Lower leg skin (tissue), 4 donors: ENCODE results near the gene DTD2. TPM values are rescaled to one million over a fixed set of nuclear protein-coding genes. Genes with fewer than 3 reads are reported as not detected.

ENCODE experiments used
- DNase-seq, 2 donors: peaks; one replicate each; pipeline ENCODE4 v3.0.0-alpha.2; 2019; ENCODE audit warnings: low spot score in 2 of 2
- H3K4me3 ChIP-seq: fragments of 200-600 bp; sonication (generic); 2 replicates; pipeline ENCODE4 v1.5.1; 2017; ENCODE audit warnings: mild to moderate bottlenecking, low read depth; ENCODE audit not compliant: poor library complexity, severe bottlenecking
- CTCF ChIP-seq, 3 donors: fragments of 450-650 bp; IDR thresholded peaks; one replicate each; pipeline ENCODE4 v1.5.1; 2016; ENCODE audit warnings: antibody characterized with exemption in 3 of 3, mild to moderate bottlenecking in 3 of 3, moderate library complexity in 2 of 3
- POLR2A ChIP-seq, 2 donors: fragments of 450-650 bp; IDR thresholded peaks; one replicate each; pipeline ENCODE4 v1.6.1; 2016 to 2017; ENCODE audit warnings: antibody characterized with exemption in 2 of 2, mild to moderate bottlenecking in 1 of 2, moderate library complexity in 1 of 2
- WGBS, 2 donors: methylation state at CpG; one replicate each; pipeline ENCODE4 v1.1.5; 2018; 5-methylcytosine and 5-hydroxymethylcytosine counted together
- intact Hi-C: fragments of 100-400 bp; cut with DNase I; formaldehyde crosslinking; loops from one replicate; pipeline ENCODE4 v1.15.0; 2023; ENCODE audit warnings: low total_unique reads
- total RNA-seq, 4 donors: library from RNA; depleted of rRNA; stranded (reverse); fragments of >200 nt; gene quantifications; one replicate each; pipeline ENCODE4 v1.1.0, GENCODE V29; 2016

DTD2 gene
- total RNA-seq, 4 donors from 2014 or later = 14.2 to 26.8 (median 20.8) TPM

GRCh38 chr14:31428011-31428410 lies 29.3 kb downstream of the DTD2 start:
- DNase-seq = no peak

GRCh38 chr14:31426663-31427062 lies 30.6 kb downstream of the DTD2 start:
- 66 to 72% methylated on average over 2 of the region's 2 CpGs for WGBS, 2 donors
- no peak overlapping the region for H3K4me3 ChIP-seq
- intact Hi-C loops = no loop called here
- TF ChIP-seq CTCF (IDR thresholded peaks at IDR 0.05) (no peak), POLR2A (IDR thresholded peaks at IDR 0.05) (no peak)
- DNase-seq = no peak

More at GRCh38 chr14:31428011-31428410, 29.3 kb downstream of the DTD2 start:
- WGBS, 2 donors = 95 to 96% methylated on average over 1 of the region's 1 CpG
- TF ChIP-seq POLR2A (IDR thresholded peaks at IDR 0.05) (no peak), CTCF (IDR thresholded peaks at IDR 0.05) (no peak)
- intact Hi-C loops = no loop called here
- no peak overlapping the region for H3K4me3 ChIP-seq

- intact Hi-C loops = no loop called here
- no peak for TF ChIP-seq POLR2A (IDR thresholded peaks at IDR 0.05)
- TF ChIP-seq CTCF (IDR thresholded peaks at IDR 0.05) = no peak
- H3K4me3 ChIP-seq = no peak overlapping the region
- DNase-seq = no peak
Observed at GRCh38 chr14:31425905-31426304, 31.4 kb downstream of the DTD2 start.

- intact Hi-C loops = no loop called here
- no peak for DNase-seq
- no peak overlapping the region for H3K4me3 ChIP-seq
- TF ChIP-seq CTCF (IDR thresholded peaks at IDR 0.05) (no peak), POLR2A (IDR thresholded peaks at IDR 0.05) (no peak)
- 89 to 90% methylated on average over 5 of the region's 5 CpGs for WGBS, 2 donors
Observed at GRCh38 chr14:31421200-31421599, 36.1 kb downstream of the DTD2 start.

- TF ChIP-seq CTCF (IDR thresholded peaks at IDR 0.05) (no peak), POLR2A (IDR thresholded peaks at IDR 0.05) (no peak)
- 4 to 6% methylated on average over 17 to 33 of the region's 56 CpGs for whole genome bisulfite sequencing, 2 donors
- peak; percentile 93 to 98 for DNase-seq
- H3K4me3 ChIP-seq = peak within 1 kb of the TSS; percentile 93
- intact Hi-C loops = no loop called here
Observed at GRCh38 chr14:31420319-31421111, 36.8 kb downstream of the DTD2 start, which contains the start of gene HEATR5A. Gene HEATR5A, minus strand, starts transcription at chr14:31420550. Its CDS starts 17,575 bp downstream, at chr14:31402975.
